Stimulated activated CD4-positive, alpha-beta T cell treated with anti-CD3 and anti-CD28 coated beads, Interleukin-2, amount 100 ng/mL, for 48 hours (primary cell): ENCODE data around the gene CALN1.

Experiments
- DNase-seq, 2 donors: peaks; one replicate each; pipeline ENCODE4 v3.0.0-alpha.2; 2020

Gene CALN1

DNA sequence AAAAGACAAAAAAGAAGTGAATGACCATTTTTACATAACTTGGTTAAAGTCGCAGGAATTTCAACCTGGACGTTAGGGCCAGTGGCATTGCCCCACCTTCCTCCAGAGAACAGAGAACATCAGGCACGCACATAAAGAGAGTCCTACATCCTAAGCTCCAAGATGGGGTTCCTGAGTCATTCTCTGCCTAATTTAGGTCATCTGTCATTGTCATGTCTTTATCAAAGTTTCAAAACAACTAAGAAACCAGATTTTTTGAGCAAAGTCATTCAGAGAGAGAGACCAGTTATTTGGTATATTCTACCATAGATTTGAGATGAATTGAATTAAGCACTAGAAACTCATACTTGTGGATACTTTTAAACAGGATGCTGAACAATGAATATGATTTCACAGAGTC is 241.7 kb downstream of the CALN1 start:
- DNase-seq, result no peak

DNA sequence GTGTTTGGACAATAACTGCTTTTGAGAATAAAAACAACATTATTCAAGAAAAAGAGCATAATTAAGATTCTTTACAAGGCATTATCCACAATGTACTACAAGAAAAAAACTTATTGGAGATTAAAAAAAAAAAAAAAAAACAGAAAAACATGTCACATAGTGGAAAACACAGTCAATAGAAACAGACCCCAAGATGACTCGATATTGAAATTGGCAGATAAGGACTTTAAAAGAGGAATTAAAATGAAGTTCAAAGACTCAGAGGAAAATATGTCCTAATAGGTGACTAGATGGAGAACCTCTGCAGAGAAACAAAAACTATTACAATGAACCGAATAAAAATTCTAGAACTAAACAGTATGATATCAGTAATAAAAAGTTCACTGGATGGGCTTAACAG is 248.9 kb downstream of the CALN1 start:
- DNase-seq, result no peak

GRCh38 chr7:72161534-72161933 is 250.6 kb downstream of the CALN1 start:
- DNase-seq, result no peak

GRCh38 chr7:72159911-72160310 is 252.2 kb downstream of the CALN1 start:
- no peak for DNase-seq

DNA sequence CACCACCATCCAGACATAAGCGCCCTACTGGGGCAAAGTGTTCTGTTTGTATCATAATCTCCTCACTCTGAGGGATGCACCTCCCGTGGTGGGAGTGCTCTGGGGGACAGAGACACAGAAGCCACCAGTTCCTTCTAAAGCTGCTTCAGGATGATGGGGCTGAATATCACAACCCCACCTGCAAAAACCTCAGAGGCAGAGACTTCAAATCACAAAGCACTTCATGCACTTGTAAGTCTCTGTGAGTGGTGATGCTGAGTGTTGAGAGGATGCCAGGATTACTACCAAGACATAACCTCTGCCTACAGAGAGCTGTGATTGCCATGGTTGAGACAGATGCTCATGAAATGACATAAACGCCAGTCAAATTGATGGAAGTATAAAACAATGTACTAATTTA is 255.5 kb downstream of the CALN1 start:
- no peak for DNase-seq

DNA sequence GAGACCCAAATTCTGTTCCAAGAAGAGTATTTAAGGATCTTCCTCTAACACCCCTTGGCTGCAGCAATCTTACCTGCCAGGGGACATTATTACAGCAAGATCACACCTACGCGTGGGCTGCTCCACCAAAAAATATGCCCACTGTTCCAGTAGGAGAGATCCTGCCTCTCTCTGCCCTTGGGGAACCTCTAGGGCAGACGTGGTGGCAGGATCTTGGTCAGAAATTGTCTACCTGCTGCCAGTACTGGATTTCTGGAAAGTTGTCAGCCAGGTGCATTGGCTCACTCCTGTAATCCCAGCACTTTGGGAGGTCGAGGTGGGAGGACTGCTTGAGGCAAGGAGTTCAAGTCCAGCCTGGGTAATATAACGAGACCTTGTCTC is 259.0 kb downstream of the CALN1 start:
- no peak for DNase-seq

GRCh38 chr7:72152161-72153131 is 259.7 kb downstream of the CALN1 start:
- no peak for DNase-seq

DNA sequence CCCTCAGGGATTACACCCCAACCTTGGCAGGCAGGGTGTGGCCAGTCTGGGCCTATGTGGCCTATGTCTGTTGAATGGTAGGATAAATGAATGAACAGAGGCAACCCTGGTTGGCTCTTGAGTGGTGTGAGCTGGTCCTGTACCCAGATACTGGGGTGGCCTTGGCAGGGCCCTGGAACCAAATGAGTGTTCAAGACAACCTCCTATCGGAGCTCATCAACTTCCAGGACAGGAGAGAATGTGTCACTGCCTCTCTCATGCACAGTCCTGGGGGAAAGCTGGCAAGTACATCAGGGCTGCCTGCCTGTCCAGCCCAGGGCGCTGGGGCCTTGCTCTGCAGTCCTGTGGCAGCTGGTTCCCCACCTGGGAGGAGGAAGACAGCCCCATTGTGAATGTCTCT is 271.6 kb downstream of the CALN1 start:
- no peak for DNase-seq

GRCh38 chr7:72127136-72127535 is 285.0 kb downstream of the CALN1 start:
- DNase-seq, result no peak

GRCh38 chr7:72123913-72124312 is 288.2 kb downstream of the CALN1 start:
- DNase-seq, result no peak

DNA sequence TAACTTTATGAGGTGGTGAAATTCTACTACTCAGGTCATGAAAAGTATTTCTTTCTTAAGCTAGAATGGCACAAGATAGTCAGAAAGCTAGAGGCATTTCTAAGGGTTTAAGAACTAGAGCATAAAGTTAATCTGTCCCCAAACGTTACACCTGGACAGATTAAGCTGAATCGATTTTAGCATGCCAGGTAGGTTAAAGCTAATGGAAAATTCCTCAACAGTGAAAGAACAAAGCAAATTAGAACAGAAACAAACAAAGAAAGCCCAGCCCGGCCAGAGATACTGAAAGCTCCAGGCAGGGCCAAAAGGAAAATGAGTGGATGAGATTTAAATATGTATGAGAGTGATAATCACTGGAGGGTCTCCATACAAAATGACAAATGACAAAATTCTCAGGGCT is 293.8 kb downstream of the CALN1 start:
- DNase-seq, result no peak

DNA sequence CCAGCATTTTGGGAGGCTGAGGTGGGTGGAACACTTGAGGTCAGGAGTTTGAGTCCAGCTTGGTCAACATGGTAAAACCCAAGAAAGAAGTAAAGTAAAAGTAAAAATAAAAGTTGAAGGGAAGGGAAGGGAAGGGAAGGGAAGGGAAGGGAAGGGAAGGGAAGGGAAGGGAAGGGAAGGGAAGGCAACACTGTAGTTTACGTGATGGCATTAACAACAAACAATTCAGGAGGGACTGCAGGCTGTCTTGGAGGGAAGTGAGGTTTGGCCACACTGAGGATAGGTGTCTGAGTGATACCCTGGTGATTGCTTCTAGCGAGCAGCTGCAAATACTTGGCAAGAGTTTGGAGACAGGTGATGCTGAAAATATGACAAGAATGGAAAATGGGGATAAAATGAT is 298.0 kb downstream of the CALN1 start:
- no peak for DNase-seq

DNA sequence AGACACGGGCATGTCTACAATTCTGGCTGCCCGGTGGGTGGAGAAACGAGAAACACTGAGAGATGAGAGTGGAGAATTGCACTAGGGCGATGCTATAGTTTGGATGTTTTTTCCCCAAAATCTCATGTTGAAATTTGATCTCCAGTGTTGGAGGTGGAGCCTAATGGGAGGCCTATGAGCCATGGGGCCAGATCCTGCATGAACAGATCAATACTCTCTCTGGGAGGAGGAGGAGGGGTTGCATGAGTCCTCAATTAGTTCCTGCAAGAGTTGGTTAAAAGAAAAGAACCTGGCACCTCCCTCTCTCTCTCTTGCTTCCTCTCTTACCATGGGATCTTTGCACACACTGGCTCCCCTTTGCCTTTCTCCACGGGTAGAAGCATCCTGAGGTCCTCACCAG is 299.1 kb downstream of the CALN1 start:
- no peak for DNase-seq

- DNase-seq, result no peak
Measured at GRCh38 chr7:72112530-72112929, 299.6 kb downstream of the CALN1 start.

DNA sequence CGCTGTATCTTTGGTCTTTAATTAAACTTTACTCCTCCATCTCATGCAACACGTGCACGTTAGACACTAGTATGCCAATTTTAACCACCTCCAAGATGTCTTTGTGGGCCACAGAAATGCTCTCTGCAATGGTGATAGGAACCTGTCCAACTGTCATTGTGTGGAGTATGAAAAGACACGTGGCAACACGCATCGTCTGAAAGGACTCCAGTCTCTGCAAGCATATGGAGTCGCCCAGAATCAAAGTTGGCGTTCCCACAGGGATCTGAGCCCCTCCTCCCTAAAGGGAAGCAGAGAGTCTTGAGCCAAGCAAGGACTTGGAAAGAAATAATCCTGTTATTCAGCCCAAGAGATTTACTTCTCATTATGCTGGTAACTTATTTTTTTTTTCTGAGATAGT is 301.1 kb downstream of the CALN1 start:
- DNase-seq, result no peak

DNA sequence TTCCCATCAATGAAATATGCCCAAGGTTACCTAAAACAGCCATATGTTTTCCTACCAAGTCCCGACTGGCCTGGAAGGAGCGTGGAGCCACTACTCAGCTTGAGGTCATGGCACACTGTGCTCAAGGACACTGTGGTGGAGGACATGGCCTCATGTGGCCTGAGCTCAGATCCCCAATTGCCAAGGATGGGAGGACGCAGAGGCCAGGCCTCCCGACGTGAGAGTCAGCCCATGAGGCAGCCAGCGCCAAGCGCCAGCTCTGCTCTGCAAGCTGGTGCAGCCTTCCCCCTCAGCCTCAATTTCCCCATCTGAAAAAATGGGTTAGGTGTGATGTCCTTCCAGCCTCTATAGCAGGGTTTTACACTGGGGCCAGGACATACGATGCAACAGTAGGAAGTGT is 302.6 kb downstream of the CALN1 start:
- no peak for DNase-seq

- DNase-seq, result no peak
Measured at GRCh38 chr7:72106405-72106804, 305.7 kb downstream of the CALN1 start.

DNA sequence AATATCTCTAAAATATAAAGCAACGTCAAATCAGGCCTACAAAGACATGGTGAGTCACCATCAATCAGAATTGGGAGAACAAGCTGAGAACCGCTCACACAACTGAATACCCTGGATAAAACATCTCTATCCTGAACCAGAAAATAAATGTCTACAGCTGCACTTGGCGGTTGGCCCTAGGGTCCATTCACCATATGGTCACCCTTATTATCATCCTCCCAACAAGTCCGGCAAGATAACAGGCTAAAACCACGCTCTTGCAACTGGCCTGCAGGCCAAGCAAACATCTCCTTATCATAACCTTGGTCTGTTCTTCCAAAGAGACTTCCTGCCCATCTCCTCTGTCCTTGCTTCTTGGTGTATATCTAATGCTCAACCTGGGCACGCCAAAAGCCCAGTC is 310.7 kb downstream of the CALN1 start:
- DNase-seq, result no peak

DNA sequence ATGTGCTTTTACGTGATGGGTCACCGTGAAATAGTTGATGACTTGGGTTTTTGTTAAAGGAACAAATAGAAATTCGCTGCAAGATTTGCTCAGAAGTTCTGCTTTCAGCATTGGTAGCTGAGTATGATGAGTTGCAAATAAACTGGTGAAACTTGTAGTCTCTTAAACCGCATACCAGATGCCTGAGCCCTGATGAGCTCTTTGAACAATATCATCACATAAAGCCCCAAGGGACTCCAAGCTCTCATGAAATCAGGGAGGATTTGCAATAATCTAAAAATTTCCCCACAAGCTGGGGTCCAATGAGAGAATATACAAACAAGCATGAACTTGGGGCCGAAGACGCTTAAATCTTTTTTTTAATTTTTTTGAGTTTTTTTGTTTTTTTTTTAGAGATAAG is 312.4 kb downstream of the CALN1 start:
- no peak for DNase-seq

DNA sequence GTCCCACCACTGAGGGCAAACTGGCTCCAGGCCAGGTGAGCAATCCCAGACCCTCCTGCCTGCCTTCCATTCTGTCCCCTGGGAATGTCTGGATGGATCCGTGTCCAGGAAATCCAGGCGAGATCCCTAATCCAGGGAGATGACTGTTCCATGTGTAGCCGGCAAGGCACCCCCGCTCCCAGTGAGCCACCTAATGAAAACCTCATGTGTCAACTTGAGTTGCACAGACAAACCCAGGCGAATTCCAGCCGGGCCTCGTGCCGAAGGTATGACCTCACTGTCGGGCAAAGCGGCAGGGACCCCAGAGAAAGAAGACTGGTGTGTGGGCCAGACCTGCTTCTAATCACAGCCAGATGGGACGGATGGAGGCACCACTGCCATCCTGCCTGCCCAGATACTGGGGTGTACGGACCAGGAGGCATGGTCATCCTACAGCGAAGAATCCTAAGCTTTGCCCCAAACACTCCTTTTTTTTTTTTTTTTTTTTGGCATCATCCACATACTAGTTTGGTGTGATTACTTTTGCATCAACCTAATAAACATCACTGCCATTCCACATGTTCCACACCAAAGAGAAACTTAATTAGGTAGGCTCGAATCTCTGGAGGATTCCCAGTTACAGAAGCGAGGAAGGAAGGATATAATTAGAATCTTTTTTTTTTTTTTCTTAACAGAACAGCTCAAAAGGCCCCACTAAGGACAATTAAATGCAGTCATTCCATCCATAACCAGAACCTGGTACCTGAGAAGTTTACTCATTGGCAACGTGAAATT is 313.1 kb downstream of the CALN1 start:
- DNase-seq, result no peak

DNA sequence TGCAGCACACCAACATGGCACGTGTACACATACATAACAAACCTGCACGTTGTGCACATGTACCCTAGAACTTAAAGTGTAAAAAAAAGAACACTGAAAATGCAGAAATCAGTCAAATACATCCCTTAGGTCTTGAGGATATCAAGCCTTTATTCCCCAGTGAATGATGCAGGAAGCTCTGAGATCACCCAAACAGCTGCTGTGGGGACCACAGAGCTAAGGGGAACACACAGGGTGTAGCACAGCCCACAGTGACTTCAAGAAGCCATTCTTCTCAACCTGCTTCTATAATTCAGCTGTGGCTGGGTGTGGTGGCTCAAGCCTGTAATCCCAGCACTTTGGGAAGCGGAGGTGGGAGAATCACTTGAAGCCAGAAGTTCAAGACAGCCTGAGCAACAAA is 314.9 kb downstream of the CALN1 start:
- no peak for DNase-seq

DNA sequence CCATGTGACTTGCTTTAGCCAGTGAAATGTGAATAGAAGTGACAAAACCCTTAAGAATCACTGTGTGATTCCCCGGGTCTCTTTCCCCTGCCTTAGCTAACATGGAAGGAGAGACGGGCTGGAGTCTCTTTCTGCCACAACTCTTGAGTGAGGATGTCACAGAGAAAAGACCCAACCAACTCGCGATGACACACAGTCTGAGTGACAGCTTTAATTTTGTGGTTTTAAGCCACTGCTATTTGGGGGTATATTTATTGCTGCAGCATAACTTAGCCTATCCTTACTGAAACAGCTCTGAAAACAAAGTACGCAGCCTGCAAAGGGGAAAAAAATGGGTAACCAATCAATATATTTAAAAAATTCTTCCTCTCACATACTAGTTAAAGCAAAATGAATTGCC is 319.4 kb downstream of the CALN1 start:
- no peak for DNase-seq

DNA sequence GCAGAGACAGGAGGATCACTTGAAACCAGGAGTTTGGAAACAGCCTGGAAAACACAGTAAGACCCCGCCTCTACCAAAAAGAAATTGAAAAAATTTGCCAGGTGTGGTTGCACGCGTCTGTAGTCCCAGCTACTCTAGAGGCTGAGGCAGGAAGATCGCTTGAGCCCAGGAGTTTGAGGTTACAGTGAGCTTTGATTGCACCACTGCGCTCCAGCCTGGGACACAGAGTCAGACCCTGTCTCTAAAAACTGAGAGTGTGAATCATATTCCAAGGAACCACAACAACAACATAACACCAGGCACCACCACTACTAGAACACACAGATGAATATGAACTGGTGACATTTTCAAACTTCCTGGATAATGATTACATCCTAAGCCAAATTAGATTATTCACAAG is 324.2 kb downstream of the CALN1 start:
- no peak for DNase-seq

DNA sequence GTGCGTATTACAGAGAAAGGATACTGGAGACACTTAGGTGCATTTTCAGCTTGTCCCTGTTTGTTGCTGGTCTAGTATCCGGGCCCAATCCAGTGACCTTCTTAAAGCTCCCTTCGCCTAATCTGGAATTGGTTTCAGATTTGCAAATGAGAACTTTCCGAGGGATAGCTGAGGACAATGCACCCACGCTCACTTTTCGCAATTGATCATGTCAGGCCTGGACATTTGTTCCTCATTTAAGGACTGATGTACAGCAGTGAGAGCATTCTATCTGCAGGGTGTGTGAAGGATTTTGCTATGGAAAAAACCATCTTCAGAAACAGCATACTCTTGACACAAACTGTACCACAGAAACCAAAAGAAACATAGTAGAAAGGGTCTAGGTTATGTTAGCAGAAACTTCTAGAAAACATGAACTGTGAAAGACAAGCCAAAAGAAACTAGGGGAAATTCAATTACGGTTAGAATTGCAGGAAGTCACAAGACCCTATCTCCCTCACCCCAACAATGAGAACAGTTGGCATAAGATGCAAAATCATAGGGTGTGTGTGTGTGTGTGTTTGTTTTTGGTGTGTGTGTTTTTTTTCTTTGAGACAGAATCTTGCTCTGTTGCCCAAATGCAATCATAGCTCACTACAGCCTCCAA is 331.1 kb downstream of the CALN1 start:
- DNase-seq, result no peak
